CD14-positive monocyte (primary cell): ENCODE measurements around the gene IL31RA. TPM values are rescaled to one million over a fixed set of nuclear protein-coding genes. Genes with fewer than 3 reads are reported as not detected.

ENCODE experiments used
- DNase-seq, 3 donors: peaks; one replicate each; pipeline ENCODE4 v3.0.0-alpha.2; 2011 to 2022
- H2AFZ ChIP-seq: 2 replicates; pipeline ENCODE4 v1.6.0; 2012; ENCODE audit warnings: mild to moderate bottlenecking, low read depth, low read length, inconsistent platforms; ENCODE audit not compliant: insufficient read depth, poor library complexity, severe bottlenecking
- H3K27ac ChIP-seq, 2 donors: 1 replicate in 1 of 2; 2 replicates in 1 of 2; pipeline ENCODE4 v1.5.1; 2012 to 2013; ENCODE audit warnings: low read length in 2 of 2, control low read depth in 1 of 2, inconsistent platforms in 1 of 2, low read depth in 1 of 2, mild to moderate bottlenecking in 1 of 2
- H3K27me3 ChIP-seq, 2 donors: one replicate each; pipeline versions ENCODE4 v1.6.0 to v1.6.1; 2011 to 2013; ENCODE audit warnings: low read length in 2 of 2; ENCODE audit not compliant: control insufficient read depth in 2 of 2, insufficient read depth in 2 of 2
- H3K36me3 ChIP-seq, 2 donors: replicated peaks in 1 of 2; 1 replicate in 1 of 2; 2 replicates in 1 of 2; pipeline versions ENCODE4 v1.5.1 to v1.6.1; 2012 to 2013; ENCODE audit warnings: low read length in 2 of 2, control low read depth in 1 of 2, inconsistent platforms in 1 of 2, mild to moderate bottlenecking in 1 of 2; ENCODE audit not compliant: insufficient read depth in 2 of 2, control insufficient read depth in 1 of 2
- H3K4me1 ChIP-seq, 2 donors: 1 replicate in 1 of 2; 2 replicates in 1 of 2; pipeline versions ENCODE4 v1.5.1 to v1.6.1; 2012 to 2013; ENCODE audit warnings: low read length in 2 of 2, control low read depth in 1 of 2, inconsistent platforms in 1 of 2, mild to moderate bottlenecking in 1 of 2, moderate library complexity in 1 of 2; ENCODE audit not compliant: insufficient read depth in 2 of 2, control insufficient read depth in 1 of 2
- H3K4me2 ChIP-seq: replicated peaks from 2 replicates; pipeline ENCODE3; 2012; ENCODE audit warnings: low read length, moderate library complexity, mild to moderate bottlenecking; ENCODE audit not compliant: poor library complexity, severe bottlenecking; ENCODE audit errors: extremely low read depth
- H3K4me3 ChIP-seq, 3 experiments: fragments of 200-600 bp in 1 of 3; sonication (generic) in 1 of 3; replicated peaks in 1 of 3; 1 replicate in 2 of 3; 2 replicates in 1 of 3; pipeline ENCODE4 v1.5.1; 2011 to 2013; ENCODE audit warnings: low read length in 3 of 3, mild to moderate bottlenecking in 3 of 3, control low read depth in 2 of 3, low read depth in 2 of 3, inconsistent platforms in 1 of 3, moderate library complexity in 1 of 3
- H3K79me2 ChIP-seq: 2 replicates; pipeline ENCODE4 v1.6.0; 2012; ENCODE audit warnings: mild to moderate bottlenecking, control low read depth, inconsistent platforms, low read length, moderate library complexity; ENCODE audit not compliant: insufficient read depth
- H3K9ac ChIP-seq: 2 replicates; pipeline ENCODE4 v1.6.0; 2017; ENCODE audit warnings: low read length, mild to moderate bottlenecking; ENCODE audit not compliant: insufficient read depth, poor library complexity, severe bottlenecking
- H3K9me3 ChIP-seq, 2 donors: replicated peaks in 1 of 2; 1 replicate in 1 of 2; 2 replicates in 1 of 2; pipeline versions ENCODE4 v1.5.1 to v1.6.1; 2012 to 2013; ENCODE audit warnings: low read length in 2 of 2, control low read depth in 1 of 2; ENCODE audit not compliant: control insufficient read depth in 1 of 2, insufficient read depth in 1 of 2
- H4K20me1 ChIP-seq: 2 replicates; pipeline ENCODE4 v1.6.0; 2012; ENCODE audit warnings: mild to moderate bottlenecking, low read length, control low read depth, moderate library complexity; ENCODE audit not compliant: insufficient read depth
- H3K27ac Mint-ChIP-seq, 7 donors: one replicate each; pipeline ENCODE4 v1.8.0; 2020; ENCODE audit warnings: mild to moderate bottlenecking in 7 of 7, mixed read lengths in 7 of 7, moderate library complexity in 6 of 7, inconsistent platforms in 2 of 7
- H3K27me3 Mint-ChIP-seq, 3 donors: one replicate each; pipeline ENCODE4 v1.8.0; 2021 to 2022; ENCODE audit warnings: low read depth in 3 of 3, mild to moderate bottlenecking in 3 of 3, mixed read lengths in 3 of 3, moderate library complexity in 3 of 3, inconsistent platforms in 1 of 3
- H3K36me3 Mint-ChIP-seq, 2 donors: one replicate each; pipeline ENCODE4 v1.8.0; 2020; ENCODE audit warnings: mixed read lengths in 2 of 2, inconsistent platforms in 1 of 2, mild to moderate bottlenecking in 1 of 2
- H3K4me1 Mint-ChIP-seq: one replicate; pipeline ENCODE4 v1.8.0; 2020; ENCODE audit warnings: mild to moderate bottlenecking, mixed read lengths
- H3K4me3 Mint-ChIP-seq, 2 donors: one replicate each; pipeline ENCODE4 v1.8.0; 2020; ENCODE audit warnings: mild to moderate bottlenecking in 2 of 2, mixed read lengths in 2 of 2, moderate library complexity in 1 of 2
- H3K9me3 Mint-ChIP-seq, 7 donors: one replicate each; pipeline ENCODE4 v1.8.0; 2020 to 2022; ENCODE audit warnings: mixed read lengths in 7 of 7, mild to moderate bottlenecking in 6 of 7, moderate library complexity in 6 of 7, inconsistent platforms in 2 of 7
- CTCF ChIP-seq: fragments of 200-600 bp; IDR thresholded peaks from one replicate; pipeline ENCODE4 v1.8.0; 2022; ENCODE audit warnings: antibody characterized with exemption, mild to moderate bottlenecking
- WGBS: methylation state at CpG from one replicate; pipeline ENCODE4 v1.1.5; 2013; ENCODE audit warnings: missing lambda C conversion rate; ENCODE audit not compliant: insufficient coverage; 5-methylcytosine and 5-hydroxymethylcytosine counted together
- intact Hi-C, 2 donors: fragments of 100-400 bp; cut with micrococcal nuclease; formaldehyde crosslinking; loops; one replicate each; pipeline versions ENCODE4 v1.15.0 to v1.15.1; 2023
- polyA plus RNA-seq, 3 donors: library from polyadenylated mRNA; depleted of rRNA in 1 of 3; unstranded in 2 of 3; stranded (reverse) in 1 of 3; fragments of 300-500 nt in 2 of 3; fragments of >200 nt in 1 of 3; fragmentation: Illumina TruSeq in 2 of 3; gene quantifications; 1 replicate in 2 of 3; 2 replicates in 1 of 3; pipeline ENCODE4 v1.2.3, GENCODE V29; 2012 to 2021

Gene IL31RA
- polyA plus RNA-seq, 3 donors = 0.52 to 1.8 (median 1.3) TPM

GRCh38 chr5:55864606-55865541, 13.7 kb downstream of the IL31RA start:
- TF ChIP-seq CTCF = no peak
- H3K4me1 Mint-ChIP-seq = peaks cover 23% of the 10 kb centered on the region
- peaks cover 0 to 2% (median 0%) of the 10 kb centered on the region in 3 donors for H3K27me3 Mint-ChIP-seq
- peak; percentile 67 to 72 (median 68) for DNase-seq
- Histone ChIP-seq H3K36me3 (no peaks in the 10 kb centered on the region), H3K79me2 (peaks cover 53% of the 10 kb centered on the region), H3K9me3 (no peaks in the 10 kb centered on the region), H3K4me2 (peak overlapping the region; percentile 23), H3K9ac (peak overlapping the region; percentile 34), H3K4me1 (peaks cover 31 to 48% of the 10 kb centered on the region in 2 donors), H3K27ac (peak overlapping the region; percentile 39 to 76), H4K20me1 (no peaks in the 10 kb centered on the region), H3K27me3 (no peaks in the 10 kb centered on the region), H3K4me3 (peak overlapping the region in 1 of 3 experiments; percentile 16), H2AFZ (peak overlapping the region; percentile 4)
- H3K9me3 Mint-ChIP-seq = peaks cover 0 to 5% (median 0%) of the 10 kb centered on the region in 7 donors
- WGBS = 88% methylated on average over 5 of the region's 9 CpGs
- peaks cover 18 to 20% of the 10 kb centered on the region in 2 donors for H3K36me3 Mint-ChIP-seq
- no peak overlapping the region for H3K27ac Mint-ChIP-seq
- H3K4me3 Mint-ChIP-seq = no peak overlapping the region
- intact Hi-C loops = loop anchor here in 1 of 2 donors (5.0 kb wide), 1 partner anchor 37 kb away; no protein-coding TSS in a partner anchor

GRCh38 chr5:55865831-55866230, 14.7 kb downstream of the IL31RA start:
- Mint-ChIP-seq H3K36me3 (peaks cover 19 to 24% of the 10 kb centered on the region in 2 donors), H3K4me1 (peaks cover 13% of the 10 kb centered on the region)

More at GRCh38 chr5:55865831-55866230, 14.7 kb downstream of the IL31RA start:
- H4K20me1 ChIP-seq = no peaks in the 10 kb centered on the region
- DNase-seq = no peak
- peak overlapping the region in 1 of 2 donors; percentile 76 for H3K27ac ChIP-seq
- WGBS = 100% methylated on average over 3 of the region's 3 CpGs
- H3K4me1 ChIP-seq = peaks cover 22 to 39% of the 10 kb centered on the region in 2 donors
- H3K27me3 ChIP-seq = no peaks in the 10 kb centered on the region
- H3K9ac ChIP-seq = no peak overlapping the region
- H3K27me3 Mint-ChIP-seq = peaks cover 0 to 2% (median 0%) of the 10 kb centered on the region in 3 donors
- peaks cover 0 to 2% (median 0%) of the 10 kb centered on the region in 7 donors for H3K9me3 Mint-ChIP-seq
- peaks cover 46% of the 10 kb centered on the region for H3K79me2 ChIP-seq
- no peak overlapping the region for H3K4me2 ChIP-seq
- peak overlapping the region in 3 of 7 donors; percentile 63 to 87 (median 82) for H3K27ac Mint-ChIP-seq
- TF ChIP-seq CTCF = no peak
- no peaks in the 10 kb centered on the region for H3K9me3 ChIP-seq
- intact Hi-C loops = no loop called here
- peak overlapping the region in 1 of 3 experiments; percentile 16 for H3K4me3 ChIP-seq
- peaks cover 0 to 5% of the 10 kb centered on the region in 2 donors for H3K36me3 ChIP-seq
- H2AFZ ChIP-seq = no peak overlapping the region
- no peak overlapping the region for H3K4me3 Mint-ChIP-seq
